ENCODE measurements around the gene C6orf118. TPM values are rescaled to one million over a fixed set of nuclear protein-coding genes. Genes with fewer than 3 reads are reported as not detected.

C6orf118 gene
- total RNA-seq, 2 donors from 2014 or later = 0.52 TPM; not detected in 1

- Histone ChIP-seq H3K36me3 (replicated peaks in 1 of 2; ENCODE audit: insufficient read depth in 1 of 2, low read depth in 2 of 2) (no peaks in the 10 kb centered on the region), H3K4me1 (no peaks in the 10 kb centered on the region), H3K27ac (no peak overlapping the region), H3K4me3 (no peak overlapping the region), H3K9me3 (no peaks in the 10 kb centered on the region), H3K27me3 (no peaks in the 10 kb centered on the region)
- TF ChIP-seq CTCF (IDR thresholded peaks at IDR 0.05) (no peak), POLR2A (IDR thresholded peaks at IDR 0.05) (no peak)
- intact Hi-C loops (cut with DNase I) = no loop called here
- ATAC-seq (no peak), DNase-seq (no peak)
- 53 to 76% methylated on average over 5 of the region's 5 CpGs for WGBS, 2 donors
Measured at GRCh38 chr6:165243801-165244200, 65.6 kb downstream of the C6orf118 start.

GRCh38 chr6:165236326-165236725, 73.1 kb downstream of the C6orf118 start:
- 53 to 60% methylated on average over 1 of the region's 1 CpG for WGBS, 2 donors
- no peak for TF ChIP-seq POLR2A (IDR thresholded peaks at IDR 0.05)
- no peak for TF ChIP-seq CTCF (IDR thresholded peaks at IDR 0.05)
- peaks cover 0 to 5% (median 0%) of the 10 kb centered on the region in 3 donors for H3K9me3 ChIP-seq

DNA sequence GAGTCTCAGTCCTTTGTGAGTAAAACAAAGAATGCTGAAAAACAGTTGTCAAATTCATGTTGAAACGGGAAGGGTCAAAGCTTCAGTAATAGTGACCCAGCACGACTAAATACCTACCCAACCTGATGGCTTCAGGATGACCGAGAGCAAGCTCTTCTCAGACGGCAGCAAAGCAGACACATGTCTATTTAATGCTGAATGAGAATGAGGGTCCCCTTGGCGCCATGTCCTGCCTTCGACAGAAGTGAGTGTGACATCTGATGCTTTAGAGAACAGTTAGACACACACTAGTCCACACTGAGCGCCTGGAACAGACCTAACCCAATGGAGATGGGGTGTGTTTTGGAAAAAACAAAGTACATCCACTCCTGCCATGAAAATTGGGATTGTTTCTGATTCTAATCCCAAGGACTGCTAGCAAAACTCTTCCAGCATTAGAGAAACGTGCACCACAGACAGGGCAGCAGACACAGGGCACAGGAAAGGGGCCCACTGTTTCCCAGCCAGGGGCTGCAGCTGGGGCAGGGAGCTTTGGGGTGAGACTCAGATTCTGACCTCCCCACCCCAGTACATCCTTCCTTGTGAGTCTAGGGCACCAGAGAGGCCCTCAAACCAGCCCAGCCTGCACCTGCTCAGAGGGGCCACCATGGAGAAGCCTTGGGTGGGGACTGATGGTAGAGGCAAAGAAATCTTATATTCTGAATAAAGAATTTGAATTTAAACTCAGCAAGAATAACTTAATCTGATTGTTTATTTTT, 76.5 kb downstream of the C6orf118 start:
- TF ChIP-seq POLR2A (IDR thresholded peaks at IDR 0.05) (no peak), CTCF (IDR thresholded peaks at IDR 0.05) (no peak)
- DNase-seq (no peak), ATAC-seq (no peak)
- Histone ChIP-seq H3K9me3 (peaks cover 0 to 5% (median 0%) of the 10 kb centered on the region in 3 donors), H3K27me3 (no peaks in the 10 kb centered on the region), H3K4me3 (no peak overlapping the region), H3K27ac (no peak overlapping the region), H3K4me1 (no peaks in the 10 kb centered on the region), H3K36me3 (replicated peaks in 1 of 2; ENCODE audit: insufficient read depth in 1 of 2, low read depth in 2 of 2) (no peaks in the 10 kb centered on the region)
- intact Hi-C loops (cut with DNase I) = no loop called here
- 46 to 52% methylated on average over 7 to 8 of the region's 8 CpGs for WGBS, 2 donors

More at GRCh38 chr6:165236326-165236725, 73.1 kb downstream of the C6orf118 start:
- Histone ChIP-seq H3K4me3 (no peak overlapping the region), H3K36me3 (replicated peaks in 1 of 2; ENCODE audit: insufficient read depth in 1 of 2, low read depth in 2 of 2) (no peaks in the 10 kb centered on the region), H3K27me3 (no peaks in the 10 kb centered on the region), H3K4me1 (no peaks in the 10 kb centered on the region), H3K27ac (no peak overlapping the region)
- DNase-seq = no peak
- ATAC-seq = no peak
- intact Hi-C loops (cut with DNase I) = no loop called here

DNA sequence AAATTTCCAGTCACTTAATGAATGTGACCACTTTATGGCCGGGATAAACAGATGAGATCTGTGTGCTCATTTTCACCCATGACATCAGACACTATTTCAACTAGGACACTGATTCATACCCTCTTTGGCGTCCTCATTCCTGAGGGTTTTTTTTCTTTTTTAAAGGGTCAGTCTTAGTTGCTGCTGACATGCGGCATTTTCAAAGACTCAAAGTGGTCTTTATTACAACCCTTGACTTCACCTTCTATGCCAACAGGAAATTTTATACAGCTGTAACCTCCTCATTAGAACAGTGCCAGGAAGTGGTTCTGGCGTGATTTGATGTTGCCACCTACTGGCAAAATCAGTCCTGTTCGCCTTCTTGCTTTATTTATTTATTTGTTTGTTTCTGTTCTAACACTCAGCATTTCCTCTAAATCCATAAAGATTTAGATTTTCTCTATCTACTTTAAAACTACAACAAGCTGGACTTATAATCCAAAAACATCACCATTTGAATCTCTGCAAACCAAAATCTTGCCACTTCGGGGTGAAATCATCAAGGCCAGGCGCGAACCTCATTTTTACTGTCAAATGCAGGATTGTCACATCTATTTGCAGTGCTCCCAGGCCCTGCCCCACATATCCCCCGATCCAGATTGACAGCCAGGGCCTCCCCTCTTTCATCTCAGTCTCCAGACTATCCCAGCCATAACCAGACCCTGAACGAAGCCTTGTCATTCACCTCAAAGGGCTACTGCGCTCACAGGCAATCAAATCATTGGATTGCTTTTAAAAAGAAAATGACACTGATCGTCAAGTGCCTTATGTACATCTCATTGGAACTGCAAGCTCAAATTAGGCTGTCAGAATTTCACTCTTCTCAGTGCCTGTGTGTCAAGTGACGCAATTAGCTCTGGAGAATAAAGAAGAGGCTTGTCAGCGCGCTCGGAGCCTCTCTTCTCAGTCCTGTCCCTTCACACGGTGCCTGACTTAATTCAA, 77.5 kb downstream of the C6orf118 start:
- intact Hi-C loops (cut with DNase I) = no loop called here
- 55% methylated on average over 17 of the region's 17 CpGs for WGBS, 2 donors

More for the DNA sequence above, 77.5 kb downstream of the C6orf118 start:
- H3K27me3 ChIP-seq = no peaks in the 10 kb centered on the region
- ATAC-seq = no peak
- H3K9me3 ChIP-seq = peaks cover 0 to 5% (median 0%) of the 10 kb centered on the region in 3 donors
- DNase-seq = no peak
- no peaks in the 10 kb centered on the region for H3K4me1 ChIP-seq
- TF ChIP-seq POLR2A (IDR thresholded peaks at IDR 0.05) (no peak), CTCF (IDR thresholded peaks at IDR 0.05) (no peak)
- no peaks in the 10 kb centered on the region for H3K36me3 ChIP-seq (replicated peaks in 1 of 2; ENCODE audit: insufficient read depth in 1 of 2, low read depth in 2 of 2)
- no peak overlapping the region for H3K4me3 ChIP-seq
- no peak overlapping the region for H3K27ac ChIP-seq

All from body of pancreas (tissue), 4 donors.